NCI-H1417 (cell line): Measurements from ENCODE around the gene C2orf49.
A peak's percentile ranks its signal among the peaks of the same experiment; 100 is the strongest.

Source experiments
- DNase-seq, 3 experiments: peaks; one replicate each; lab custom pipeline; 2025; lab: John Stamatoyannopoulos, UW

The C2orf49 gene

DNA sequence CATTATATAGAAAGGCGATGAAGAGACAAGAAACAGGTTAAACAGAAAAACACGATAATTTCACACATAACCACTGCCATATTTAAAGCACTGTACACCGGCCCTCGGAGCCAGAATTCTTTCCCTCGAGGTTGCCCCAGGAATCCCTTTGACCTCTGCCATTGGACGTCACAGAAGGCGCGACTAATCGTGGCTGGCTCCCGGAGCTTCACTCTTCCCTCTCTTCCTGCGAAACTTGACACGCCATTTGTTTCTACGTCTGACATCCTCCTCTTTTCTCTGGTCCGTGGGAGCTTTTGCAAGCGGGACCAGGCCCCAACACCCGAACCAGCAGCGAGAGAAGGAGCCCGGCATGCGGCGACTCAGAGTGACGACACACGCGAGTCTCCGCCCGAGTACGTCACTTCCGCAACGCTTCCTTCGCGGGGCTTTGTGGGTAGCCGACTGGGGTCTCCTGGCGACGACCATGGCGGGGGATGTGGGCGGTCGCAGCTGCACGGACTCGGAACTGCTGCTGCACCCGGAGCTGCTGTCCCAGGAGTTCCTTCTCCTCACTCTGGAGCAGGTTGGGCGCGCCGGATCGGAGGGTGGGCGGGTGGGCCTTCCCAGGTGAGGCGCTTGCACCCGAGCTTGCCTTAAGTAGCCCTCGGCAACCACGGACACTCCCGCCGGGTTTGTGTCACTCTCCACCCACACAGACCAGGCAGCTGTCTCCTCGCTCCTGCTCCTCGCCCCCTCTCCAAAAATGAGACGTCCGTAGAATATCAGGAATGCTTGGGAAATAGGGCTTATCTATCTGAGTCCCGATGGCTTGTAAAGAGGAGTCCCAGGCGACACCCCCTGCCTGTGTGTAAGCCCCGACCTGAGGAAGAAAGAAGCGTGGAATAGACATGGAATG lies at the start of gene C2orf49:
Gene C2orf49, plus strand, starts transcription at position 419 of the 898 bp plus-strand sequence. Its CDS starts 48 bp downstream, at position 467.
- DNase-seq = peak; percentile 81 to 97 (median 96)

DNA sequence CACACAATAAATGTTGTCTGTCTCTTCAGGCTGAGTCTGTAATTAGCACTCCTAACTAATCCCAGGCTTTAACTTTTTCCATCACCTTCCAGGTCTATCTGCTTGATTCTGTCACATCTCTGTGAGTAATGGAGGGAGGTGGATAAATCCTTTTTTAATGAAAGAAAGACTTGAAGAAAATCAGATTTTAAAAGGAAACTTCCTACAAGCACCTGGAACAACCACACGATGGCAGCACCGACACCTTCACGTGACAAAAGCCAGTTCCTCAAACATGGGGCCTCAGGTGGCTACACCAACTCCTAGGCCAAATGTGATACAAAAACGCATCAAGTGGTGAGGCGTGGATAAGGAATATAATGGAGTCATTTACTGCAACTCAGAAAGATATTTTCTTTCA lies 49.6 kb upstream of the C2orf49 start:
- DNase-seq = peak in 1 of 3 experiments; percentile 44

- no peak for DNase-seq
Measured at GRCh38 chr2:105288133-105288532, 49.2 kb upstream of the C2orf49 start.

DNA sequence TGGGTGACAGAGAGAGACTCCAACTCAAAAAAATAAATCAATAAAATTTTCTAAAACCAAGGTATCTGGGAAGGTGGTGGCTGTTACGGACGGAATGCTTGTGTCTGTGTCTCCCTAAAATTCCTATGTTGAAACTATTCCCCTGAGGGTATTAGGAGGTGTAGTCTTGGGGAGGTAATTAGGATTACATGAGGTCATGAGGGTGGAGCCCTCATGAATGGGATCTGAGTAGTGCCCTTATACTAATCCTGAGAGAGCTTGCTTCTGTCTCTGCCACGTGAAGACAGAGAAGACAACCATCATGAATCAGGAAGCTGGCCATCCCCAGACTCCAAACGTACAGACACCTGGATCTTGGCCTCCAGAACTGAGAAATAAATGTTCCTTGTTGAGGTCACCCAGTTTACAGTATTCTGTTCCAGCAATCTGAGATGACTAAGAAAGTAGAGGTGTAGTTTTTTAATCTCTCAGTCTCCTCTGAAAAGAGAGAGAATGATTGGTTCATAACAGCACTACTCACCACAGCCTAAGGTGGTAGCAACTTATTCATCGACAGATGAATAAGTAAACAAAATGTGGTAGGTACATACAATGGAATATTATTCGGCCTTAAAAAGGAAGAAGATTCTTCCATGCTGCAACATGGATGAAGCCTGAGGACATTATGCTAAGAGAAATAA lies 46.2 kb upstream of the C2orf49 start:
- no peak for DNase-seq

DNA sequence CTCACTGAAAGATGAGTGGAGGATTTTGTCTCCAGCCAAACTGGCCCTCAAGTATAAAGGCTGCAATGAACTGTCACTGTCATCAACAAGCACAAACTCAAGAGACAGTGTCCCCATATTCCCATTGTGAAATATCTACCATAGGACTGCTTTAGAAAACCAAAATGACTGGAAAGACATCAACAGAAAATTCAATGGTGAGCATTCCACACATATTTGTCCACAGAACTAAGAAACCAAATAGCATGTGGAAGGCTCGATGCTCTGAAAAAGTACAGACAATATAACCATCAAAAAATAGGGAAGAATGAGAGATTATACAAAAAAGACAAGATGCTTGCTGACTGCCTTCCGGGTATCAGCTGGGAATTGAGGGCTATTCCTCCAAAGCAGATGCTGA lies 45.4 kb upstream of the C2orf49 start:
- DNase-seq = no peak

DNA sequence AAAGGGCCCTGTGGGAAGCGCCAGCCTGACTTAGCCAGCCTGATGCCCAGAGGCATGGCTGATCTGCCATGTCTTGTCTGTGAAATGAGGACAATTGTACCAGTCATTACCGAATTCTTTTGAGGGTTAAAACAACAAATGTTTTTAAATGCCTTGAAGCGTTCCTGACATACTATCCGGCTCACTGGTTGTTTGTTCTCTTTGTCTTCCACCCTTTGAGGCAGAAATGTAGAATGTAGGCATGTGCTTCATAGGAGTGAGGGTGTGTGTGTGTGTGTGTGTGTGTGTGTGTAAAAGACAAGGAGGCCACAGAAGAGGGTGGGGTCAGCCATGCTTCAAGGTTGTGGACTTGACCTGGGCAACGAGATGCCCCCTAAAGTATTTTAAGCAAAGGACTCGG lies 43.3 kb upstream of the C2orf49 start:
- DNase-seq = no peak

DNA sequence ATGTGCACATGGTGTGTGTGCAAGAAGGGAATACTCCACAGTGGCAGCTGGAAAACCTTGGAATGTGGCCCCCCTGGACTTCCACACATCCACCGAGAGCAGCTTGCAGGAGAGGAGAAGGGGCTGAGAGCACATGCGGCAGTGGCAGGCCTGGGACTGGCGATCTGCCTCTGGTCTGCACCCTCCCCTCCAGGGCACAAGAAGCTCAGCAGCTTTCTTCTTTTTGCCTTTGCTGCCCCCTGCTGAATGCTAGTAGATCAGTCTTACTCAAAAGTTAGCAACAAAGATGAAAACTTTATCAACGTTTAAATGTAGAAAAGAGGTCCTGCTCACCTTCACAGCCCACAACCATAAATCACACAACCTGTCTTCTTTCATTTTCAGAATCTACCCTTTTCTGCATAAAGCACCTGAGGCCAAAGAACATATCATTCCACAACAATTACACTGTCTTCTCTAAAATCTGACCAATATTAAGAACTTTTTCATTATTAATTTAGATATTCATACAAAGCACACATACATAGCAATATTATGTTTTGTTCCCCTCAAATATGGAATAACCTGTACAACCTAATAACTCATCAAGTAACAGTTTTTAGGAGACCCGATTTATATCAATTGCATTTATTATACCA lies 42.4 kb upstream of the C2orf49 start:
- peak in 1 of 3 experiments; percentile 48 for DNase-seq

DNA sequence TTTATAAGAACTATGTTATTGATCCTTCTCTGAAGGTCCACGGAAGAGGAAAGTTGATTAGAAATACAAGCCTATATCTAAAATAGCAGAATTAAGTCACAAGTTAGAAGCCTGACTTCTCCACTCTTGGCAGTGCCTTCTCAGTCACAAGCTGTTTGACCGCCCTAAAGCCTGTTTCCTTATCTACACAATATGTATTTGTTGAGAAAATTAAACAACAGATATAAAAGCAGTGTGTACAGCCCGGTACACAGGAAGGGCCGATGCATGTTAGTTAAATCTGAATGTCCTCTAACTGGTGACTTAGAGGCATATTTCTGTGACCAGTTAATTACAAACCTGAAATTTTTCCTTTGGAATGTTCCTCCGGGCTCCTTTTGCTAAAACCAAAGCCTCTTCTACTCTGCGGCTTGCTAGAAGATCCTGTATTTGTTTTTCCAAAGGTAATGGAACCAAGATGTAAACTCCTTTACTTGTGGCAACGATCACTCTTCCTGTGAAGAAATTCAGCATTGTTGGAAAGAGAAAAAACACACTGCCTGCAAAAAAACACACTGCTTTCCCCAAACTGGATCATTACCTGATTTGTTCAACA lies 41.2 kb upstream of the C2orf49 start:
- no peak for DNase-seq

DNA sequence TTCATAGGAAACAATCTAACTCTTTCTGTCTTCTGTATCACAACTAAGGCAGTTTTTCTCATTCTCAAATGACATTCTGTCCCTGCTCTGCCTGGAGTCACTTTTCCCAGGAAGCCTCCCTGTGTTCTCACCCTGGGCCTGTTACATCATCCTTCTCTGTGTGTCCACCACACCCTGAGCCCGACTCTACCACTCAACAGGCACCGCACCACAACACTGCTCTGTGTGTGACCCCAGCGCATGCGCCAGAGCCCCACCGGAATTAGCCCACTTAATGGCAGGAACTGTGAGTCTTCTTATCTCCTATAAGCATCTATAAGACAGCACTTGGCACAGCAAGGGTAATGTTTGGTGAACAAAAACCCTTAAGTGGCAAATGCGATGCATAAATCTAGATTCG lies 40.1 kb upstream of the C2orf49 start:
- DNase-seq = no peak

GRCh38 chr2:105298017-105298416 lies 39.3 kb upstream of the C2orf49 start:
- no peak for DNase-seq

DNA sequence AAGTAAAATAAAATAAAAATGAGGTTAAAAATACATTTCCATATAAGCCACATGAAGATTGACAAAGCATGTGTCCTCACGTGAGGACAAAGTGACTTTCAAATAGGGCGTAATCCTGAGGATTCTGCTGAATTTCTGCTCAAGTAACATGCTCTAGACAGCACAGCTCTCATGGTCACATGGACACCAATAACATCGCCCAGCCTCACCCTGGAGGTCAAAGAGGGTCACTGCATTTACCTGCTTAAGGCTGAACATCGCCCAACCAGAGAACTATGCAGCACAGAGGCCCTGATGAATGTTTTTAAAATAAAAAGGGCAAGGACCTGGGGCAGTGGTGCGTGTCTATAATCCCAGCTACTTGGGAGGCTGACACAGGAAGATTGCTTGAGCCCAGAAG lies 38.0 kb upstream of the C2orf49 start:
- DNase-seq = no peak

DNA sequence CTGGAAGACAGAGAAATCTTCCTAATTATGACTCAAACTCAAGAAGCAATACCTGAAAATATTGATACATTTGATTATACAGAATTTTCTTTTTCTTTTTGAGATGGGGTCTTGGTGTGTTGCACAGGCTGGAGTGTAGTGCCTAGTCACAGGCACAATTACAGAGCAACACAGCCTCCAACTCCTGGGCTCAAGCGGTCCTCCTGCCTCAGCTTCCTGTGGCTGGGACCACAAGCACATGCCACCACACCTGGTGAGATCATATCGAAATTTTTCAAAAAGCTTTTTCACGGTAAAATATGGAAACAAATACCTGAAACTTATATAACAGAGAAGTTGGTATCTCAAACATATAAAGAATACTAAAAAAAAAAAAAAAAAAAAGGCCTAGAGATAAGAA lies 35.7 kb upstream of the C2orf49 start:
- DNase-seq = no peak

DNA sequence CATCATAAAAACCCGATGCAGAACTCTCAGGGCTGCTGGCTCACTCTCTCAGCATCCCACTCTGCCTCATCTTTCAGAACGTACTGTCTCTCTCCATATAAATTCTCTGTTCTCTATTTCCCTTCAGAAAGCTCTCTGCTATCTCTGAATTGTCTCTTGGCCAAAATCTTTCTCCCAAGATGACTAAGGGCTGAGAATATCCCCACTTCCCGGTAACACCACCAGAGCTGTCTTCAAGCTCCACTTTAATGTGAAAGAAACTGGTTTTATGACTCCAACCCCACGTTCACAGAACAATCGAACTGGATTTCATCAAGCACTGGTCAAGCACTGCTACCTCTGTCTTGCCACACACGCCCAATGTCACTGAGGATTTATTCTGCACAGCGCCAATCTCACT lies 30.2 kb upstream of the C2orf49 start:
- DNase-seq = no peak

DNA sequence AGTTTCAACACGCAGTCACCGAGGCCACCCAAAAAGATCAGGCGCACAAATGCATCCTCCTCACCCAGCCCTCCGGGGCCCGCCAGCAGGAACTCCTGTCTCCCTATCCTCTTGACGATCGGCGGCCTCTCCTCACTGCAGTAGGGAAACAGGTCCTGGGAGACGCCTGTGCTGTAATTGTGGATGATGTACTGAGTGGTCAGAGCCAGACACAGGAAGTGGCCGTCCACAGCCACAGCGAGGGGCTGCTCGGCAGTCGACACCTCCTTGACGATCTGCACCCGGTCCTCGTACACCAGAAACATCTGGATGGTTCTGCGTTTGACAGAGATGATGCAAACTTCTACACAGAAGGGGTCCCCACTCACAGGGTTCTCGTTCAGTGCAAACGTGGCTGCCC lies 29.8 kb upstream of the C2orf49 start:
- no peak for DNase-seq

- DNase-seq = no peak
Measured at GRCh38 chr2:105307962-105308361, 29.4 kb upstream of the C2orf49 start.

GRCh38 chr2:105308382-105309146 lies 28.8 kb upstream of the C2orf49 start:
- DNase-seq = peak in 1 of 3 experiments; percentile 17

DNA sequence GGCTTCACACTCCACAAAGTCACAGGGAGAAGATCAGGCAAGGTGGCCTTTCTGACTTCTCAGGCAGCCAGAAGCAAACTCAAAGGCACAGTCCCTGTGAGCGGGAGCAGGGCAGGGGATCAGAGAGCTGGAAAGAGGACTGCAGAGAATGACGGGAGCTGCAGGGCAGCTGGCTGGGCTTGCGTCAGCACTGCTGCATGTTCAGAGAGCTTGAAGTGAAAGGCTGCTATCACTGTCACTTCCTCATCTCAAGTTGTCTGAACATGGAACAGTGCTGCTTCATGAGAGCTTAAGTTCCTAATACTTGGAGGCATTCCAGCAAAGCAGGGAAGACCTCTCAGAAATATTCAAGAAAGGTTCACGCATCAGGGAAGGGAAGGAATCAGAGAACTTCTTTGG lies 28.2 kb upstream of the C2orf49 start:
- DNase-seq = no peak

DNA sequence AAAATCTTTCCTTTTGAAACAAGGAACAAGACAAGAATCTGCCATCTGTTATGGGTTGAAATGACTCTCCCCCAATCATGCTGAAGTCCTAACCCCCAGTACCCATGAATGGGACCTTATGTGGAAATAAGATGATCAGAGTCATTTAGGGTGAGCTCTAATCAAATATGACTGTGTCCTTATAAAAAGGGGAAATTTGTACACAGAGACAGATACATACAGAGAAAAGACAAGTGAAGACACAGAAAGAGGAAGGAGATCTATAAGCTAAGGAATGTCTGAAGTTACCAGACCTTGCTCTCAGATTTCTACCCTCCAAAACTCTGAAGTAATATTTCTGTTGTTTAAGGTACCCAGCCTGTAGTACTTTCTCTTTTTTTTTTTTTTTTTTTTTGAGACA lies 23.5 kb upstream of the C2orf49 start:
- DNase-seq = no peak

GRCh38 chr2:105315314-105315713 lies 22.0 kb upstream of the C2orf49 start:
- no peak for DNase-seq

DNA sequence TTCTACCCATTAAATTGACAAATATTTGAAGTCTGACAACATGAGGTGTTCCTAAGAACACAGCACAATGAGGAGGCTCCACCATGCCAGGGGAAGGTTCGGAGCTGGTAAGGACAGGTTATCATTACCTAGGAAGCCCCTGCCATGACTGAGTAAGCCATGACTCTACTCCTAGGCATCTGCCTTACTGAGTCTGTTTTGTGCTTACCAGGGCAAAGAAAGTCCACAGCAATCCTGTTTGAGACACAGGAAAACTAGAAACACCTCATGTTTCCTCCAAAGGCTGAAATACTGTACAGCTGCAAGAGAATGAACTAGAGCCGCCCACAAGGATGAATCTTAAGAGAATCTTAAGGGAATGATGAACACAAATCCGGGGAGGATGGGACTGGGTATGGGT lies 19.4 kb upstream of the C2orf49 start:
- no peak for DNase-seq

GRCh38 chr2:105320651-105321215 lies 16.6 kb upstream of the C2orf49 start:
- DNase-seq = peak in 1 of 3 experiments; percentile 37
